IPS-15b (cell line): Measurements from ENCODE around the gene APMAP.
A peak's percentile ranks its signal among the peaks of the same experiment; 100 is the strongest.

ENCODE experiments used
- H3K27me3 ChIP-seq: one replicate; pipeline ENCODE4 v1.6.1; 2013; ENCODE audit warnings: low read length; ENCODE audit not compliant: control insufficient read depth, insufficient read depth
- H3K36me3 ChIP-seq: one replicate; pipeline ENCODE4 v1.6.1; 2013; ENCODE audit warnings: low read length; ENCODE audit not compliant: control insufficient read depth, insufficient read depth
- H3K4me1 ChIP-seq: one replicate; pipeline ENCODE4 v1.6.1; 2013; ENCODE audit warnings: mild to moderate bottlenecking, low read length; ENCODE audit not compliant: control insufficient read depth, insufficient read depth
- H3K4me3 ChIP-seq: one replicate; pipeline ENCODE4 v1.5.1; 2013; ENCODE audit warnings: low read depth, low read length
- H3K9ac ChIP-seq: one replicate; pipeline ENCODE4 v1.6.1; 2013; ENCODE audit warnings: low read depth, mild to moderate bottlenecking, low read length
- H3K9me3 ChIP-seq: one replicate; pipeline ENCODE4 v1.6.1; 2013; ENCODE audit warnings: mild to moderate bottlenecking, low read length; ENCODE audit not compliant: control insufficient read depth, insufficient read depth

The APMAP gene

GRCh38 chr20:24992487-24993205, at the start of gene APMAP:
APMAP (minus strand) TSS chr20:24992751; CDS start chr20:24992688, 63 bp downstream.
- Histone ChIP-seq H3K4me1 (peaks cover 6% of the 10 kb centered on the region), H3K9me3 (no peaks in the 10 kb centered on the region), H3K27me3 (peaks cover 5% of the 10 kb centered on the region), H3K36me3 (no peaks in the 10 kb centered on the region), H3K9ac (peak within 1 kb of the TSS; percentile 84), H3K4me3 (peak within 1 kb of the TSS; percentile 94)

GRCh38 chr20:25041813-25042530, 49.4 kb upstream of the APMAP start:
- Histone ChIP-seq H3K9me3 (no peaks in the 10 kb centered on the region), H3K4me1 (no peaks in the 10 kb centered on the region), H3K4me3 (no peak overlapping the region), H3K27me3 (no peaks in the 10 kb centered on the region), H3K9ac (no peak overlapping the region), H3K36me3 (no peaks in the 10 kb centered on the region)

- Histone ChIP-seq H3K36me3 (no peaks in the 10 kb centered on the region), H3K9me3 (no peaks in the 10 kb centered on the region), H3K4me3 (no peak overlapping the region), H3K27me3 (no peaks in the 10 kb centered on the region), H3K9ac (no peak overlapping the region), H3K4me1 (no peaks in the 10 kb centered on the region)
These were observed 47.9 kb upstream of the APMAP start for GRCh38 chr20:25040438-25040831.

GRCh38 chr20:25039697-25040437, 47.3 kb upstream of the APMAP start:
- no peaks in the 10 kb centered on the region for H3K9me3 ChIP-seq
- no peaks in the 10 kb centered on the region for H3K4me1 ChIP-seq
- H3K4me3 ChIP-seq = no peak overlapping the region
- H3K27me3 ChIP-seq = no peaks in the 10 kb centered on the region
- H3K9ac ChIP-seq = no peak overlapping the region
- H3K36me3 ChIP-seq = no peaks in the 10 kb centered on the region

GRCh38 chr20:25038591-25039015, 46.1 kb upstream of the APMAP start:
- H3K4me3 ChIP-seq = no peak overlapping the region
- no peaks in the 10 kb centered on the region for H3K36me3 ChIP-seq
- H3K27me3 ChIP-seq = peaks cover 3% of the 10 kb centered on the region
- H3K4me1 ChIP-seq = no peaks in the 10 kb centered on the region
- no peaks in the 10 kb centered on the region for H3K9me3 ChIP-seq
- H3K9ac ChIP-seq = no peak overlapping the region

- Histone ChIP-seq H3K4me1 (peaks cover under 1% of the 10 kb centered on the region), H3K9me3 (no peaks in the 10 kb centered on the region), H3K9ac (no peak overlapping the region), H3K4me3 (no peak overlapping the region), H3K27me3 (peaks cover 3% of the 10 kb centered on the region), H3K36me3 (no peaks in the 10 kb centered on the region)
These were observed 45.5 kb upstream of the APMAP start for GRCh38 chr20:25038103-25038410.

- no peak overlapping the region for H3K9ac ChIP-seq
- peaks cover 3% of the 10 kb centered on the region for H3K27me3 ChIP-seq
- H3K4me1 ChIP-seq = peaks cover 2% of the 10 kb centered on the region
- no peaks in the 10 kb centered on the region for H3K9me3 ChIP-seq
- H3K36me3 ChIP-seq = no peaks in the 10 kb centered on the region
- no peak overlapping the region for H3K4me3 ChIP-seq
These were observed 44.9 kb upstream of the APMAP start for GRCh38 chr20:25037288-25038102.

GRCh38 chr20:25036331-25036936, 43.9 kb upstream of the APMAP start:
- Histone ChIP-seq H3K4me3 (no peak overlapping the region), H3K9me3 (no peaks in the 10 kb centered on the region), H3K36me3 (no peaks in the 10 kb centered on the region), H3K4me1 (peaks cover 2% of the 10 kb centered on the region), H3K9ac (no peak overlapping the region), H3K27me3 (peaks cover 3% of the 10 kb centered on the region)

GRCh38 chr20:25035921-25036320, 43.4 kb upstream of the APMAP start:
- H3K4me1 ChIP-seq = peaks cover 2% of the 10 kb centered on the region
- peaks cover 3% of the 10 kb centered on the region for H3K27me3 ChIP-seq
- H3K4me3 ChIP-seq = no peak overlapping the region
- H3K36me3 ChIP-seq = no peaks in the 10 kb centered on the region
- H3K9me3 ChIP-seq = no peaks in the 10 kb centered on the region
- H3K9ac ChIP-seq = no peak overlapping the region

GRCh38 chr20:25033924-25034300, 41.4 kb upstream of the APMAP start:
- H3K36me3 ChIP-seq = no peaks in the 10 kb centered on the region
- H3K4me1 ChIP-seq = peaks cover 2% of the 10 kb centered on the region
- H3K27me3 ChIP-seq = peaks cover 3% of the 10 kb centered on the region
- no peaks in the 10 kb centered on the region for H3K9me3 ChIP-seq
- H3K9ac ChIP-seq = no peak overlapping the region
- no peak overlapping the region for H3K4me3 ChIP-seq
